ENCODE data around the gene DDI2.

Gene DDI2

GRCh38 chr1:15656464-15656863 is 39.2 kb downstream of the DDI2 start:
- peaks cover 74% of the 10 kb centered on the region for H3K36me3 ChIP-seq (ENCODE audit: insufficient read depth, low read length)
- no peaks in the 10 kb centered on the region for H3K79me2 ChIP-seq (ENCODE audit: insufficient read depth, low read length)
- H2AFZ ChIP-seq (ENCODE audit: low read length) = no peak overlapping the region
- no peaks in the 10 kb centered on the region for H4K20me1 ChIP-seq (ENCODE audit: insufficient read depth, low read length, poor library complexity, severe bottlenecking)
- no peaks in the 10 kb centered on the region for H3K9me2 ChIP-seq (replicated peaks; ENCODE audit: low read depth, low read length)
- H3K4me2 ChIP-seq (ENCODE audit: low read depth, low read length, poor library complexity, severe bottlenecking) = no peak overlapping the region
- TF ChIP-seq CTCF (conservative IDR thresholded peaks at IDR 0.05; ENCODE audit: low read length) (no peak), EZH2phosphoT487 (IDR thresholded peaks at IDR 0.05; ENCODE audit: borderline replicate concordance) (no peak)
- H3F3A ChIP-seq (ENCODE audit: low read depth) = no peaks in the 10 kb centered on the region
- no peaks in the 10 kb centered on the region for H3K27me3 ChIP-seq (ENCODE audit: insufficient read depth, low read length, poor library complexity, severe bottlenecking)
- H3K4me3 ChIP-seq (ENCODE audit: low read length, poor library complexity, severe bottlenecking) = no peak overlapping the region
- no peaks in the 10 kb centered on the region for H3K4me1 ChIP-seq (ENCODE audit: insufficient read depth, low read length, poor library complexity, severe bottlenecking)
- no peaks in the 10 kb centered on the region for H3K9me3 ChIP-seq (ENCODE audit: insufficient read depth, low read depth, low read length)
- no peak overlapping the region for H3K9ac ChIP-seq (ENCODE audit: low read depth, low read length, poor library complexity, severe bottlenecking)

GRCh38 chr1:15657021-15657420 is 39.8 kb downstream of the DDI2 start:
- Histone ChIP-seq H3K36me3 (ENCODE audit: insufficient read depth, low read length) (peaks cover 75% of the 10 kb centered on the region), H3K9ac (ENCODE audit: low read depth, low read length, poor library complexity, severe bottlenecking) (no peak overlapping the region), H3K9me2 (replicated peaks; ENCODE audit: low read depth, low read length) (no peaks in the 10 kb centered on the region), H3F3A (ENCODE audit: low read depth) (no peaks in the 10 kb centered on the region), H3K27me3 (ENCODE audit: insufficient read depth, low read length, poor library complexity, severe bottlenecking) (no peaks in the 10 kb centered on the region), H2AFZ (ENCODE audit: low read length) (no peak overlapping the region), H3K4me3 (ENCODE audit: low read length, poor library complexity, severe bottlenecking) (no peak overlapping the region), H4K20me1 (ENCODE audit: insufficient read depth, low read length, poor library complexity, severe bottlenecking) (no peaks in the 10 kb centered on the region), H3K79me2 (ENCODE audit: insufficient read depth, low read length) (no peaks in the 10 kb centered on the region), H3K9me3 (ENCODE audit: insufficient read depth, low read depth, low read length) (no peaks in the 10 kb centered on the region), H3K4me1 (ENCODE audit: insufficient read depth, low read length, poor library complexity, severe bottlenecking) (no peaks in the 10 kb centered on the region), H3K4me2 (ENCODE audit: low read depth, low read length, poor library complexity, severe bottlenecking) (no peak overlapping the region)
- no peak for TF ChIP-seq EZH2phosphoT487 (IDR thresholded peaks at IDR 0.05; ENCODE audit: borderline replicate concordance)
- TF ChIP-seq CTCF (conservative IDR thresholded peaks at IDR 0.05; ENCODE audit: low read length) = no peak

GRCh38 chr1:15660151-15660550 is 42.9 kb downstream of the DDI2 start:
- peaks cover 61% of the 10 kb centered on the region for H3K36me3 ChIP-seq (ENCODE audit: insufficient read depth, low read length)
- H3K9me3 ChIP-seq (ENCODE audit: insufficient read depth, low read depth, low read length) = no peaks in the 10 kb centered on the region

More at GRCh38 chr1:15660151-15660550, 42.9 kb downstream of the DDI2 start:
- Histone ChIP-seq H3K9me2 (replicated peaks; ENCODE audit: low read depth, low read length) (no peaks in the 10 kb centered on the region), H3K4me3 (ENCODE audit: low read length, poor library complexity, severe bottlenecking) (no peak overlapping the region), H3F3A (ENCODE audit: low read depth) (no peaks in the 10 kb centered on the region), H3K4me2 (ENCODE audit: low read depth, low read length, poor library complexity, severe bottlenecking) (no peak overlapping the region), H2AFZ (ENCODE audit: low read length) (no peak overlapping the region), H3K4me1 (ENCODE audit: insufficient read depth, low read length, poor library complexity, severe bottlenecking) (no peaks in the 10 kb centered on the region), H4K20me1 (ENCODE audit: insufficient read depth, low read length, poor library complexity, severe bottlenecking) (no peaks in the 10 kb centered on the region), H3K9ac (ENCODE audit: low read depth, low read length, poor library complexity, severe bottlenecking) (no peak overlapping the region), H3K27me3 (ENCODE audit: insufficient read depth, low read length, poor library complexity, severe bottlenecking) (no peaks in the 10 kb centered on the region), H3K79me2 (ENCODE audit: insufficient read depth, low read length) (no peaks in the 10 kb centered on the region)
- TF ChIP-seq EZH2phosphoT487 (IDR thresholded peaks at IDR 0.05; ENCODE audit: borderline replicate concordance) (no peak), CTCF (conservative IDR thresholded peaks at IDR 0.05; ENCODE audit: low read length) (no peak)

All from Loucy (cell line).